Aorta (tissue), 5 donors: Measurements from ENCODE around the gene TTC39B. TPM values are rescaled to one million over a fixed set of nuclear protein-coding genes. Genes with fewer than 3 reads are reported as not detected.

ENCODE experiments used
- ATAC-seq: fragments of 200-7000 bp; cut with Tn5 transposase; one replicate; pipeline ENCODE4 v1.9.1; 2022; ENCODE audit warnings: moderate library complexity; ENCODE audit not compliant: low FRiP score
- DNase-seq, 2 donors: peaks; one replicate each; pipeline ENCODE4 v3.0.0-alpha.2; 2020
- H3K27ac ChIP-seq, 2 donors: one replicate each; pipeline ENCODE4 v1.5.1; 2013; ENCODE audit warnings: low read length in 2 of 2, mild to moderate bottlenecking in 2 of 2, moderate library complexity in 2 of 2, control low read depth in 1 of 2, inconsistent platforms in 1 of 2, low read depth in 1 of 2
- H3K27me3 ChIP-seq, 2 donors: one replicate each; pipeline ENCODE4 v1.6.1; 2013; ENCODE audit warnings: control low read depth in 1 of 2, low read length in 1 of 2, mild to moderate bottlenecking in 1 of 2, moderate library complexity in 1 of 2; ENCODE audit not compliant: insufficient read depth in 2 of 2, control insufficient read depth in 1 of 2
- H3K36me3 ChIP-seq, 2 donors: one replicate each; pipeline ENCODE4 v1.6.1; 2013; ENCODE audit warnings: control low read depth in 1 of 2, low read length in 1 of 2, mild to moderate bottlenecking in 1 of 2; ENCODE audit not compliant: insufficient read depth in 2 of 2, control insufficient read depth in 1 of 2
- H3K4me1 ChIP-seq, 2 donors: one replicate each; pipeline ENCODE4 v1.6.1; 2013; ENCODE audit warnings: low read length in 2 of 2, control low read depth in 1 of 2, mild to moderate bottlenecking in 1 of 2, moderate library complexity in 1 of 2; ENCODE audit not compliant: insufficient read depth in 2 of 2, control insufficient read depth in 1 of 2
- H3K4me3 ChIP-seq, 2 donors: one replicate each; pipeline ENCODE4 v1.5.1; 2013; ENCODE audit warnings: low read length in 2 of 2, control low read depth in 1 of 2, mild to moderate bottlenecking in 1 of 2
- H3K9me3 ChIP-seq: one replicate; pipeline ENCODE4 v1.6.1; 2013; ENCODE audit warnings: mild to moderate bottlenecking, low read length; ENCODE audit not compliant: control insufficient read depth
- WGBS, 2 donors: extraction: QIAGEN DNeasy Blood & Tissue Kit; methylation state at CpG; one replicate each; pipeline ENCODE4 v1.1.7; 2013; 5-methylcytosine and 5-hydroxymethylcytosine counted together
- intact Hi-C, 2 donors: fragments of 100-400 bp; cut with DNase I; formaldehyde crosslinking; loops; one replicate each; pipeline versions ENCODE4 v1.14.2 to v1.15.0; 2022
- polyA plus RNA-seq, 2 donors: library from polyadenylated mRNA; stranded (reverse); fragments of 200-250 nt; gene quantifications; one replicate each; pipeline ENCODE4 v1.2.3, GENCODE V29; 2013
- total RNA-seq, 2 donors: library from RNA; stranded (reverse); fragmentation: NEBNext Ultra II Directional; extraction: Animal tissue kit (Norgen Biotek cat#: 25700); gene quantifications; one replicate each; pipeline ENCODE4 v1.2.1, GENCODE V29; 2021
- donor health status: healthy with polysubstance abuse.
- donor health status: Bipolar disorder and iron deficiency.
- donor health status: DM: no; HTN: no; CAD: no.
- donor health status: DM: no; HTN: no; CAD: no.
- donor health status: DM: yes; HTN: yes; CAD: no.

TTC39B gene
- total and polyA plus RNA-seq, 4 donors: 6.1 to 40.8 (median 26.8) TPM

DNA sequence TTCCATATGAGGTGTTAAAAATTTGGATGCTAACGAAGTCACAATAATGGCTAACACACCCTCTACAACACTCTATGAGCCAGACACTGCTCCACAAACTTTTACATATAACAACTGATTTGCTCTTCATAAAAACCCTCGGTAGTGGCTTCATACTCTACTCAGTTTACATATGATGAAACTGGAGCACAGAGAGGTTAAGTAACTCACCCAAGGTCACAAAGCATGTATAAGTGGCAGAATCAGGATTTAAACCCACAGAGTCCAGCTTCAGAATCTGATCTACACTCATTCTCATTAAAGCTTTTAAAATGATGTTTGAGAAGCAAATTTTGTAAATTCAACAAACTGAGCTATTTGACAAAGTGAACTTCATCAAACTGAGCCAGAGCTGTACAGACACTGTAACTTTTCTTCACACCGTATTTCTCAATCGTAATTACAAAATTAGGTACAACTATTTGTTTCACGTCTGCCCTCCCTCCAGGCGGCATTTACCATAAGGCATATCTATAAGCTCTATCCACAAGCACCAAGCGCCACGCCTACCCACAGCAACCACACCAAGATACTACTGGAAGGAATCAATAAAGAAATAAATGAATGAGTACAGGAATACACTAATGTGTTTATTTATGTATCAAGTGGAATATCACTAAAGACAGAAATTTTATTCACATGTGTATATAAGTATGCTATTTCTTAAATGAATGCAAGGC, 24.3 kb downstream of the TTC39B start:
- H3K27ac ChIP-seq: no peak overlapping the region
- no peaks in the 10 kb centered on the region for H3K27me3 ChIP-seq
- H3K36me3 ChIP-seq: no peaks in the 10 kb centered on the region
- H3K4me1 ChIP-seq: no peaks in the 10 kb centered on the region
- H3K9me3 ChIP-seq: no peaks in the 10 kb centered on the region
- 92 to 94% methylated on average over 8 of the region's 8 CpGs for WGBS, 2 donors
- no peak for ATAC-seq
- no peak for DNase-seq
- intact Hi-C loops: loop anchor here in 1 of 2 donors (5.0 kb wide), 1 partner anchor 135 kb away; no protein-coding TSS in a partner anchor
- H3K4me3 ChIP-seq: no peak overlapping the region

DNA sequence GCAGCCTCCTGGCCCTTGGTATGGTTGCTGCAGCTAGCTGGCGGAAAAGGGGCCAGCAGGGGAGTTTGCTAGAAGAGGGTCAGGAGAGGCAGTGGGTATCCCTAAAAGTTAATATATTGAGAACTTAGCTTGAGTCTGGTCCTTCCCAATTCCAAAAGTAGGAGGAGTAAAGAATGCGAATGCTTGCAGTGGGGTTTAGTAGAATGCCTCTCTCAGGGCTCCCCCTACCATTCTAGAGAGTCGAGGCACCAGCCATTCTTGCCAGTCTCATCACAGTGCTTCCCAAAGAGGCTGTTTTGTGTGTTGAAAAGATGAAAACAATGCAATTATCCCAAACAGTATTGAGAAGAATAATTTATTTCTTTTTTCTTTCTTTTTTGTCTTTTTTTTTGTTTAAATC, 26.4 kb downstream of the TTC39B start:
- ATAC-seq: no peak
- WGBS, 2 donors: 95 to 96% methylated on average over 3 of the region's 3 CpGs
- Histone ChIP-seq H3K4me1 (peaks cover 2 to 4% of the 10 kb centered on the region in 2 donors), H3K4me3 (no peak overlapping the region), H3K36me3 (no peaks in the 10 kb centered on the region), H3K27ac (no peak overlapping the region), H3K27me3 (no peaks in the 10 kb centered on the region), H3K9me3 (no peaks in the 10 kb centered on the region)
- intact Hi-C loops: loop anchor here in 1 of 2 donors (5.0 kb wide), 1 partner anchor 137 kb away; no protein-coding TSS in a partner anchor
- no peak for DNase-seq

DNA sequence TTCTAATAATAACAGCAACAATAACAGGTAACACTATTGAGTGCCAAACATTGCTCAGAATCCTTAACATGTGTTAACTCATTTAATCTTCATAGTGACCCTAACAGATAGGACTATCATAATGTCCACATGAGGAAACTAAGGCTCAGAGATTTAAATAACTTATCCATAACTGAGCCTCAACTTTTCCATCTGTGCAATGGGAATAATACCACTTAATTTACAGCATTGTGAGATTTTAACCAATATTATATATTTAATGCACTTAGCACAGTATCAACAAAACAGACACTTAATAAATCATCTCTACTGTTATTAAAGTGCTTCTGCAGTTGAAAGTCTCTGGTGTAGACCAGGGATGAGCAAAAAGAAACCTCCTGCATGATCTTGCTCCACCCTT, 28.2 kb downstream of the TTC39B start:
- Histone ChIP-seq H3K36me3 (no peaks in the 10 kb centered on the region), H3K27ac (no peak overlapping the region), H3K4me1 (peaks cover 4 to 5% of the 10 kb centered on the region in 2 donors), H3K27me3 (no peaks in the 10 kb centered on the region), H3K9me3 (no peaks in the 10 kb centered on the region), H3K4me3 (no peak overlapping the region)
- no peak for ATAC-seq
- DNase-seq: no peak
- intact Hi-C loops: no loop called here

DNA sequence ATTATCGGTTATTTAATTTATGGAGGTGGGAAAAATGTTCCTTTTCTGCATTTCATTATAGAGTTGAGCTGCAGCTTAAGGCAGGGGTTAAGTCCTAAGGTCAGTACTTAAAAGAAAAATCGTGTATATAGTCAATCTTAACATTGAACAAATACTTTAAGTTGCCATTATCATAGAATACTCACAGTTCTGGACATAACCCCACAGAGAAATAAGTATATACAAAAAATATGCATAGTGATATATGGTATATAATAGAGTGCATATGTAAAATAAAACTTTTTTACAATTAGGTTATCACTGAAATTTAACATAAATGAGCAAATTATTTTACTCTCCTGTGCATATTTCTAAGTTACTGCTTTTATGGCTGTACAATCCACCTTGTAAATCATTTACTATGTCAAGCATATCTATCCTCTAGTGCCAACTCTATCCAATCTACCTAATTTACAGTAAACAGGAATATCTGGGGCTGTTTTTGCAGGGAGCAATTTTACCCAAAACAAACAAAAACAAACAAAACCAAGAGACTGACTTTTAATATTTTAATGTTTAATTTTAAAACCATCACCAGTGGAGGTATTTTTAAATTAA, 28.8 kb downstream of the TTC39B start:
- H3K4me3 ChIP-seq: no peak overlapping the region
- no peaks in the 10 kb centered on the region for H3K9me3 ChIP-seq
- intact Hi-C loops: no loop called here
- ATAC-seq (no peak), DNase-seq (no peak)
- H3K36me3 ChIP-seq: no peaks in the 10 kb centered on the region
- 27 to 38% methylated on average over 2 of the region's 2 CpGs for WGBS, 2 donors
- no peaks in the 10 kb centered on the region for H3K27me3 ChIP-seq
- peaks cover 4 to 5% of the 10 kb centered on the region in 2 donors for H3K4me1 ChIP-seq
- no peak overlapping the region for H3K27ac ChIP-seq

DNA sequence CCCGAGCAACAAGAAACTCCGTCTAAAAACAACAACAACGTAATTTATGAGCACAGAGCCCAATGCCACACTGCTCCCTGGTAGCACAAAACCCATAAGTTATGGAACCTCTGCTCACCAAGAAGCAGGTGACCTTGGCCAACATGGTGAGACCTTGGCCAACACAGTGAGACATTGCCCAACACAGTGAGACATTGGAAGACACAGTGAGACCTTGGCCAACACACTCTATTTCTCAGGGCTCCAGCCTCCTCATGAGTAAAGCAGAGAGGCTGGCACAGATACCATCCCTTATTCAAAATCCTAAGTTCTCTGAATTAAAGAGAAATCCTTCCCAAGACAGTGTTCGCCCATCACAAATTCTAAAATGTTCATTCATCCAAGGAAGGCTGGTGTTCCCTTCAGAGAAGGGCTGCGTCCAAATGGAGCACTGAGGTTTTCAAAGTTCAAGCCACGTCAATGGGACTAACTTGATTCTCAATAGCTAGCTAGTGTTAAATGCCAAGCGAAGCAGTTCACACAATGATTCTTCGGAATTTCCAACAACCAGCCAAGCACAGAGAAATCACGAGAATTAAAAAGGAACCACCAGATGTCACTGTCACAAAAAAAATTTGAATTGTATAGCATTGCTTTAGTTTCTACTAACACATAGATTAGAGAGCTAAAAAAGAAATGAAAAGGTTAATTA, 29.5 kb downstream of the TTC39B start:
- peak overlapping the region in 1 of 2 donors; percentile 3 for H3K27ac ChIP-seq
- WGBS, 2 donors: 44 to 47% methylated on average over 9 of the region's 9 CpGs
- intact Hi-C loops: no loop called here
- H3K36me3 ChIP-seq: no peaks in the 10 kb centered on the region
- no peak for DNase-seq
- H3K4me1 ChIP-seq: peaks cover 4 to 5% of the 10 kb centered on the region in 2 donors
- H3K4me3 ChIP-seq: no peak overlapping the region
- no peaks in the 10 kb centered on the region for H3K27me3 ChIP-seq
- ATAC-seq: peak; percentile 40
- no peaks in the 10 kb centered on the region for H3K9me3 ChIP-seq

DNA sequence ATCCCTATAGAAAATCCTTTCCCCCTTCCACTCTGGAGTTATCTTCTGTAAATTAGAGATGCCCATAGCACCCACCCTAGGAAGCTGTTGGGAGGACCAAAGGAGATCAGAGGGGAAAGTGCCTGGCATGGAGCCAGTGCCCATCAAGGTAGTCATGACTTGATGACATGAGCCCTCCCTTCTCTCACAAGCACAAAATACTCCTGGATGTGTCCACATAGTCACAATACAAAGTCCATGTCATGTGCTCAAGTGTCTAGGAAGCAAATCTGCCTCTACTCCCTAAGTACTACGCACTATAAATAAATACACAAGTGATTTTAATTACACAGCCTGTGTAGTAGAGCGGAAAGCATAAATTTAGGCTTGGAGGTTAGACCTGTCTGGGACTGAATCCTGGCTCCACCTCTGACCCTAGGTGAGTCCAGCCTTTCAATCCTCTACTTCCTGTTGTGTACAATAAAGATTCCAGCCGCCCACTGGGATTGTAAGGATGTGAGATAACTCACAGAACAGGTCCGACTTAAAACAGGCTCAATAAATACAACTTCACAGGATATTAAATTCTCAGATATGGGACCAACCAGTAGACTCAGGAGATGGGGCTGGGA, 30.6 kb downstream of the TTC39B start:
- intact Hi-C loops: no loop called here

DNA sequence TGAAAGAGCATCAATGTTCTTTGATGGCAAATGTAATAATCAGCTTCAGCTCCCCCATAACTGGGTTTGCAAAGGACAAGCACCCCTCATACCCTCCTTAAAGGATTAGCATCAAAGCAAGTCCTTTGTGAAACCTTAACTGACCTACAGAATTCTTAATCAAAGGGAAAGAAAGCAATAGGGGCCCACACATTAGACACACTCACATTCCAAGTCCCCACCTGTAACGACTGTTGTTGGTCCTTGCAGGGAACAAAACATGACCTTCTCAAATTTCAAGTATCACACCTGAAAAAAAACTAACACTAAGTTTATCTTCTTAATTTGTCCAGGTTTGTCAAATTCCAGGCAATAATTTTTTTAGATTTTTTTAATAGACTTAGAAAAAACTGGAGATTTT, 32.6 kb downstream of the TTC39B start:
- Histone ChIP-seq H3K4me1 (peaks cover 4 to 5% of the 10 kb centered on the region in 2 donors), H3K27ac (no peak overlapping the region), H3K27me3 (no peaks in the 10 kb centered on the region), H3K36me3 (no peaks in the 10 kb centered on the region), H3K9me3 (no peaks in the 10 kb centered on the region), H3K4me3 (no peak overlapping the region)
- 89 to 94% methylated on average over 1 of the region's 1 CpG for WGBS, 2 donors
- no peak for ATAC-seq
- DNase-seq: no peak
- intact Hi-C loops: no loop called here

More for the DNA sequence above, 30.6 kb downstream of the TTC39B start:
- Histone ChIP-seq H3K4me3 (no peak overlapping the region), H3K9me3 (no peaks in the 10 kb centered on the region), H3K27me3 (no peaks in the 10 kb centered on the region), H3K4me1 (peaks cover 4 to 5% of the 10 kb centered on the region in 2 donors), H3K27ac (no peak overlapping the region), H3K36me3 (no peaks in the 10 kb centered on the region)
- DNase-seq (no peak), ATAC-seq (no peak)
- WGBS, 2 donors: 87 to 91% methylated on average over 4 of the region's 4 CpGs

DNA sequence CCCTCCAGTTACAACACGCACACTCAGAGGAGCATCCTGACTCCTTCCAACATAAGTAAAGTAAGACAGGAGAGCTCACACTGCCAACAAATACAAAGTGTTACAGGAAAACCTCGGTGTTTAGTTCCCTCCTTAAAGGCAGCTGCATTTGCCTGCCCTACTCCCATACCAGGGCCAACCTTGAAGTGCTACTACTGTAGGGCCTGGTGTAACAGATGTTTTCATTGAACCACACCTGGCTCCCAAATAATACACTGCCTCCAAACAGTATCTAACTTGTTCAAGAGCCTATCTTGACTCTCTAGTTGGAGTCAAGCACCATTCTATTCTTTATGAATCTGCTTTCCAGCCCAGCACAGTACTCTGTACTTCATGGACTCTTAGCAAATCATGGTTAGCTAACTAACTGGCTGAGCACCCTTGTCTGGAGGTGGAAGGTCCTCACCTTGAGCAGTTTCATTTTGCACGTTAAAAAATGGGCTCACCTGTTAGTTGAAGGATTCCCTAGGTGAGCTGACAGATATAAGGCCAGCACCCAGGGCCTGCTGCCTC, 34.6 kb downstream of the TTC39B start:
- WGBS, 2 donors: 48 to 58% methylated on average over 3 of the region's 3 CpGs
- H3K36me3 ChIP-seq: no peaks in the 10 kb centered on the region
- H3K27me3 ChIP-seq: no peaks in the 10 kb centered on the region
- H3K4me3 ChIP-seq: no peak overlapping the region
- H3K4me1 ChIP-seq: peaks cover 4 to 5% of the 10 kb centered on the region in 2 donors
- no peak for ATAC-seq
- intact Hi-C loops: no loop called here
- no peak overlapping the region for H3K27ac ChIP-seq
- no peak for DNase-seq
- no peaks in the 10 kb centered on the region for H3K9me3 ChIP-seq
